Thyroid gland (tissue), 4 donors: Measurements from ENCODE around the gene TRPM5.

Experiments
- POLR2A ChIP-seq, 2 donors: fragments of 450-650 bp; IDR thresholded peaks; one replicate each; pipeline ENCODE4 v1.6.1; 2017; ENCODE audit warnings: antibody characterized with exemption in 2 of 2, mild to moderate bottlenecking in 2 of 2, moderate library complexity in 1 of 2
- TF ChIP-seq, protein P1 (sequence below), 6 experiments: fragments of 200-600 bp in 3 of 6; fragments of 450-650 bp in 3 of 6; sonication (generic) in 3 of 6; IDR thresholded peaks; one replicate each; pipeline ENCODE4 v1.5.1; 2016 to 2019; ENCODE audit warnings: antibody characterized with exemption in 6 of 6, mild to moderate bottlenecking in 2 of 6, inconsistent platforms in 1 of 6, moderate library complexity in 1 of 6

DNA sequence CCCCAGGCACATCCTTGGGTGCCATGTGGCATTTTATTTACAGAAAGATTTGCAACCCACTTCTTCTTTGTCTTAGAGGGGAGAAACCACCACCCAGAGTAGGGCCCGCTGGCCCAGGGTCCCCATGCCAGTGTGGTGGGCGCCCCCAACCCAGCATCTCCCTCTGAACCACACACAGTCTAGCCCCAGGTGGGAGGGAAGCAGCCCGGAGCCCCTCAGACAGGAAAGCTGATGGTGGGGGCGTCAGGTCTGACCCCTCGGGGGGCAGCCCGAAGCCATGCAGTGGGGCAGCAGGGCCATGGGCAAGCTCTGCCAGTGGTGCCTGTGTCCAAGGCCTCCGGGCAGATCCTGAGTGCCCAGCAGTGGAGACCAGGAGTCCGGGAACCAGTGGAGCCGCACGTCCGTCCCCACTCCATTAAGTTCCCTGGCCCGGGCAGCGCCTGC, 11.7 kb downstream of the TRPM5 start:
- TF ChIP-seq POLR2A (IDR thresholded peaks at IDR 0.05): no peak
- TF ChIP-seq, protein P1, sequence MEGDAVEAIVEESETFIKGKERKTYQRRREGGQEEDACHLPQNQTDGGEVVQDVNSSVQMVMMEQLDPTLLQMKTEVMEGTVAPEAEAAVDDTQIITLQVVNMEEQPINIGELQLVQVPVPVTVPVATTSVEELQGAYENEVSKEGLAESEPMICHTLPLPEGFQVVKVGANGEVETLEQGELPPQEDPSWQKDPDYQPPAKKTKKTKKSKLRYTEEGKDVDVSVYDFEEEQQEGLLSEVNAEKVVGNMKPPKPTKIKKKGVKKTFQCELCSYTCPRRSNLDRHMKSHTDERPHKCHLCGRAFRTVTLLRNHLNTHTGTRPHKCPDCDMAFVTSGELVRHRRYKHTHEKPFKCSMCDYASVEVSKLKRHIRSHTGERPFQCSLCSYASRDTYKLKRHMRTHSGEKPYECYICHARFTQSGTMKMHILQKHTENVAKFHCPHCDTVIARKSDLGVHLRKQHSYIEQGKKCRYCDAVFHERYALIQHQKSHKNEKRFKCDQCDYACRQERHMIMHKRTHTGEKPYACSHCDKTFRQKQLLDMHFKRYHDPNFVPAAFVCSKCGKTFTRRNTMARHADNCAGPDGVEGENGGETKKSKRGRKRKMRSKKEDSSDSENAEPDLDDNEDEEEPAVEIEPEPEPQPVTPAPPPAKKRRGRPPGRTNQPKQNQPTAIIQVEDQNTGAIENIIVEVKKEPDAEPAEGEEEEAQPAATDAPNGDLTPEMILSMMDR (IDR thresholded peaks at IDR 0.05): no peak
